HEK293 (cell line): ENCODE data around the gene TENT4A.

Experiments used
- CTCF ChIA-PET: fragments of 350-600 bp; formaldehyde crosslinking; extraction: SDS; loops from one replicate; lab custom pipeline; 2021; ENCODE audit warnings: antibody characterized with exemption; lab: Yijun Ruan, JAX
- POLR2A ChIA-PET: fragments of 300-600 bp; formaldehyde crosslinking; extraction: SDS; loops from one replicate; lab custom pipeline; 2020; ENCODE audit warnings: antibody characterized with exemption, inconsistent platforms; lab: Yijun Ruan, JAX
- H3K27ac ChIP-seq: fragments of 200-500 bp; sonication (Bioruptor generic); 2 replicates; pipeline ENCODE4 v1.5.1; 2014; ENCODE audit warnings: low read depth, low read length, control low read depth, inconsistent platforms; ENCODE audit errors: extremely low read depth
- H3K36me3 ChIP-seq, 2 experiments: fragments of 200-500 bp in 1 of 2; sonication (Bioruptor generic) in 1 of 2; 1 replicate in 1 of 2; 2 replicates in 1 of 2; pipeline ENCODE4 v1.5.1; 2014 to 2017; ENCODE audit warnings: inconsistent platforms in 2 of 2, low read length in 2 of 2; ENCODE audit not compliant: control insufficient read depth in 2 of 2, insufficient read depth in 1 of 2
- H3K4me1 ChIP-seq: fragments of 200-500 bp; sonication (Bioruptor generic); 2 replicates; pipeline ENCODE4 v1.5.1; 2014; ENCODE audit warnings: mild to moderate bottlenecking, low read length, inconsistent platforms; ENCODE audit not compliant: control insufficient read depth, insufficient read depth
- H3K4me3 ChIP-seq: 2 replicates; pipeline ENCODE4 v1.5.1; 2011; ENCODE audit warnings: low read depth, mild to moderate bottlenecking, control low read depth, low read length, moderate library complexity
- H3K9me3 ChIP-seq: fragments of 200-500 bp; sonication (Bioruptor generic); 2 replicates; pipeline ENCODE4 v1.5.1; 2014; ENCODE audit warnings: low read depth, low read length, inconsistent platforms; ENCODE audit not compliant: control insufficient read depth, insufficient read depth
- MYNN ChIP-seq: fragments of 450-650 bp; formaldehyde crosslinking; IDR thresholded peaks from 2 replicates; pipeline ENCODE4 v1.5.1; 2016; ENCODE audit warnings: missing biosample characterization, missing genetic modification characterization, borderline replicate concordance
- MZF1 ChIP-seq: fragments of 450-650 bp; formaldehyde crosslinking; IDR thresholded peaks from 2 replicates; pipeline ENCODE4 v1.5.1; 2017; ENCODE audit warnings: missing biosample characterization, missing genetic modification characterization, borderline replicate concordance
- SCRT1 ChIP-seq: fragments of 450-650 bp; formaldehyde crosslinking; IDR thresholded peaks from 2 replicates; pipeline ENCODE4 v1.5.1; 2016; ENCODE audit warnings: missing biosample characterization, missing genetic modification characterization, borderline replicate concordance
- ZBTB7A ChIP-seq: fragments of 450-650 bp; formaldehyde crosslinking; IDR thresholded peaks from 2 replicates; pipeline ENCODE4 v1.5.1; 2016; ENCODE audit warnings: low read depth, missing biosample characterization, missing genetic modification characterization
- ZIC2 ChIP-seq: fragments of 450-650 bp; formaldehyde crosslinking; IDR thresholded peaks from 2 replicates; pipeline ENCODE4 v1.5.1; 2016; ENCODE audit warnings: missing biosample characterization, missing genetic modification characterization
- ZNF266 ChIP-seq: fragments of 450-650 bp; formaldehyde crosslinking; IDR thresholded peaks from 2 replicates; pipeline ENCODE4 v1.5.1; 2016; ENCODE audit warnings: missing biosample characterization, missing genetic modification characterization, low read depth
- ZNF274 ChIP-seq, 2 experiments: fragments of 200-500 bp in 1 of 2; fragments of 450-650 bp in 1 of 2; sonication (Bioruptor generic) in 1 of 2; formaldehyde crosslinking in 1 of 2; IDR thresholded peaks; 2 replicates each; pipeline versions ENCODE4 v1.5.1 to v1.6.1; 2014 to 2016; ENCODE audit warnings: borderline replicate concordance in 1 of 2, inconsistent platforms in 1 of 2, low read length in 1 of 2, missing biosample characterization in 1 of 2, missing genetic modification characterization in 1 of 2
- ZNF350 ChIP-seq: fragments of 450-650 bp; formaldehyde crosslinking; IDR thresholded peaks from 2 replicates; pipeline ENCODE4 v1.5.0; 2017; ENCODE audit warnings: missing biosample characterization, mild to moderate bottlenecking, missing genetic modification characterization
- ZNF600 ChIP-seq: fragments of 450-650 bp; formaldehyde crosslinking; IDR thresholded peaks from 2 replicates; pipeline ENCODE4 v1.5.1; 2016; ENCODE audit warnings: missing biosample characterization, missing genetic modification characterization
- ZNF664 ChIP-seq: fragments of 450-650 bp; formaldehyde crosslinking; IDR thresholded peaks from 2 replicates; pipeline ENCODE4 v1.5.1; 2016; ENCODE audit warnings: missing biosample characterization, missing genetic modification characterization
- ZNF843 ChIP-seq: fragments of 450-650 bp; formaldehyde crosslinking; IDR thresholded peaks from 2 replicates; pipeline ENCODE4 v1.5.1; 2016; ENCODE audit warnings: missing biosample characterization, missing genetic modification characterization
- TF ChIP-seq, protein P1 (sequence below): fragments of 450-650 bp; formaldehyde crosslinking; conservative IDR thresholded peaks from 2 replicates; pipeline ENCODE4 v1.5.1; 2016; ENCODE audit warnings: low read depth, missing biosample characterization, missing genetic modification characterization
- TF ChIP-seq, protein P2 (sequence below): fragments of 450-650 bp; formaldehyde crosslinking; IDR thresholded peaks from 2 replicates; pipeline ENCODE4 v1.5.1; 2017; ENCODE audit warnings: missing biosample characterization, mild to moderate bottlenecking, missing genetic modification characterization, moderate library complexity
- TF ChIP-seq, protein P3 (sequence below): fragments of 450-650 bp; formaldehyde crosslinking; IDR thresholded peaks from 2 replicates; pipeline ENCODE4 v1.5.1; 2016; ENCODE audit warnings: missing biosample characterization, missing genetic modification characterization

Gene TENT4A

DNA sequence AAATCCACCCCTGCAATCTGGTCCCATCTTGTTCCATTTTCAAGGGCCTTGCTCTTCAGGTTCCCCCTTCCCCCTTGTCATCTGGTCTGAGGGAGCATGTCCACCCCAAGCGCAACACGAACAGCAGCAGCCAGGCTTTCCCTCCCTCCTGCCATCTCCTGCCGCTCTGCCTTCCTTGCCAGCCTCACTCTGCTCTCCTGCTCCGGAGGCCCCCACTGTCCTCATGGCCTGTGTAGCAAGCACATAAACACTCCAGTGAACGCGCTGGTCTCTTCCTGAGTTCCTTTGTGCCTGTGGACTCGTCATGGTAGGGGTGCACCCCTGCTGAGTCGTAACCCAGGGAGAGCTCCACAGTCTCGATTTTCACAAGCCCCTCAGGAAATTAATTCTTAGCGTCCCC lies 29.9 kb downstream of the TENT4A start:
- Histone ChIP-seq H3K4me1 (no peaks in the 10 kb centered on the region), H3K4me3 (no peak overlapping the region), H3K27ac (no peak overlapping the region), H3K9me3 (no peaks in the 10 kb centered on the region), H3K36me3 (peaks cover 47 to 96% of the 10 kb centered on the region in 2 experiments)
- POLR2A ChIA-PET = interaction anchor here (1.1 kb wide), 1 partner anchor 110 kb away, joined by 4 read pairs; the partner anchor contains the start of genes NSUN2 and SRD5A1
- TF ChIP-seq ZNF600 (tag by site-specific recombination) = peak; percentile 46; the same call in 1 of the 2 replicates
- peak; percentile 97 for TF ChIP-seq ZIC2 (tag by site-specific recombination)
- no peak for TF ChIP-seq ZNF664 (tag by site-specific recombination)
- CTCF ChIA-PET = interaction anchor here (0.6 to 1.5 kb wide), 3 partner anchors 10 to 26 kb away, joined by 3 to 5 read pairs (median 4); no protein-coding TSS in a partner anchor

DNA sequence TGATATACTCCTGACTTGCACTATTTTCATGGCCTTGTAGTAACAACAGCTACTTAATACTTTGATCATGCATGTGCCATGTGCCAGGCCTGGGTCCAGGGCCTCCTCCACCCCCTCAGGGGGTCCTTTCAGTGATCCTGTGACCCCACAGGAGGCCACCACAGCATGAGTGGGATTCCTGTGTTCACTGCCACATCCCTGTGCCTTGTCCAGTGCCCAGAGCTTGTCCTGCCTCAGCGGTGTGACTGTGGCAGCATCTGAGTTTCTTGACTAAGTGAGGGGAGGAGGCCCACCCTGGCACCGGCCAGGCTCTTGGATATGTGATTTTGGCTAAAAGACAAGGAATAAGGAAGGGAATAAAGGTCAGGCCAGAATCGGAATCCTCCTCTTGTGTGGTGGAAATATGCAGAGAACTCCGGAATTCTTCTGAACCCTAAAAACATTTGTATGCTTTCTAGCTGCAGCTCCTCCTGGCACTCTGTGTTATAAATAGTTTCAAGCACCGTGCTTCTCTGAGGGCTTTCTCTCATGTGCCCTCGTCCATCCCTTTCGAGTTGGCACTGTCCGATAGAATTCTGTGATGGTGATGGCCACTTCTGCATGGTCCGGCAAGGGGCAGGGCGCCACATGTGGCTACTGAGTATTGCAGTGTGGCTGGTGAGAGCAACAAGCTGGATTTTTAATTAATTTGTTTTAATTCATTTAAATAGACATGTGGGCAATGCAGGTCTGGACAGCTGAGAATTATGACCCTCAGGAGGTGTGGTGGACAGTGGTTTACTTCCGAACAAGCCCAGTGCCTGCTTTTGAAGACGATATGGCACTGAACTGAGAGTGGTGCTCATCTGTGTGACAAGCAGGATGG lies 31.8 kb downstream of the TENT4A start:
- CTCF ChIA-PET = interaction anchor here (0.5 to 1.7 kb wide), 17 partner anchors 8 to 1248 kb away, joined by 3 to 15 read pairs (median 5); partner anchors contain the start of genes NSUN2 and SRD5A1
- Histone ChIP-seq H3K9me3 (no peaks in the 10 kb centered on the region), H3K36me3 (peaks cover 44 to 95% of the 10 kb centered on the region in 2 experiments), H3K4me1 (no peaks in the 10 kb centered on the region), H3K27ac (no peak overlapping the region), H3K4me3 (no peak overlapping the region)
- no peak for TF ChIP-seq MYNN
- TF ChIP-seq ZNF350 (tag by site-specific recombination) = no peak
- no peak for TF ChIP-seq ZNF843 (tag by site-specific recombination)
- TF ChIP-seq ZNF600 (tag by site-specific recombination) = no peak
- no peak for TF ChIP-seq ZNF274 (IDR thresholded peaks at IDR 0.05; ENCODE audit: low read length)
- TF ChIP-seq ZNF274 (tag by site-specific recombination; IDR thresholded peaks at IDR 0.05; ENCODE audit: borderline replicate concordance) = no peak
- no peak for TF ChIP-seq ZBTB7A (tag by site-specific recombination)
- TF ChIP-seq, protein P1, sequence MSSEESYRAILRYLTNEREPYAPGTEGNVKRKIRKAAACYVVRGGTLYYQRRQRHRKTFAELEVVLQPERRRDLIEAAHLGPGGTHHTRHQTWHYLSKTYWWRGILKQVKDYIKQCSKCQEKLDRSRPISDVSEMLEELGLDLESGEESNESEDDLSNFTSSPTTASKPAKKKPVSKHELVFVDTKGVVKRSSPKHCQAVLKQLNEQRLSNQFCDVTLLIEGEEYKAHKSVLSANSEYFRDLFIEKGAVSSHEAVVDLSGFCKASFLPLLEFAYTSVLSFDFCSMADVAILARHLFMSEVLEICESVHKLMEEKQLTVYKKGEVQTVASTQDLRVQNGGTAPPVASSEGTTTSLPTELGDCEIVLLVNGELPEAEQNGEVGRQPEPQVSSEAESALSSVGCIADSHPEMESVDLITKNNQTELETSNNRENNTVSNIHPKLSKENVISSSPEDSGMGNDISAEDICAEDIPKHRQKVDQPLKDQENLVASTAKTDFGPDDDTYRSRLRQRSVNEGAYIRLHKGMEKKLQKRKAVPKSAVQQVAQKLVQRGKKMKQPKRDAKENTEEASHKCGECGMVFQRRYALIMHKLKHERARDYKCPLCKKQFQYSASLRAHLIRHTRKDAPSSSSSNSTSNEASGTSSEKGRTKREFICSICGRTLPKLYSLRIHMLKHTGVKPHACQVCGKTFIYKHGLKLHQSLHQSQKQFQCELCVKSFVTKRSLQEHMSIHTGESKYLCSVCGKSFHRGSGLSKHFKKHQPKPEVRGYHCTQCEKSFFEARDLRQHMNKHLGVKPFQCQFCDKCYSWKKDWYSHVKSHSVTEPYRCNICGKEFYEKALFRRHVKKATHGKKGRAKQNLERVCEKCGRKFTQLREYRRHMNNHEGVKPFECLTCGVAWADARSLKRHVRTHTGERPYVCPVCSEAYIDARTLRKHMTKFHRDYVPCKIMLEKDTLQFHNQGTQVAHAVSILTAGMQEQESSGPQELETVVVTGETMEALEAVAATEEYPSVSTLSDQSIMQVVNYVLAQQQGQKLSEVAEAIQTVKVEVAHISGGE (tag by site-specific recombination) = 0 out of 2 replicates have a peak, but pooled peaks have one; percentile 12
- no peak for TF ChIP-seq MZF1
- peak; percentile 47; the same call in 1 of the 2 replicates for TF ChIP-seq ZIC2 (tag by site-specific recombination)
- TF ChIP-seq ZNF266 (tag by site-specific recombination) = no peak
- TF ChIP-seq, protein P2, sequence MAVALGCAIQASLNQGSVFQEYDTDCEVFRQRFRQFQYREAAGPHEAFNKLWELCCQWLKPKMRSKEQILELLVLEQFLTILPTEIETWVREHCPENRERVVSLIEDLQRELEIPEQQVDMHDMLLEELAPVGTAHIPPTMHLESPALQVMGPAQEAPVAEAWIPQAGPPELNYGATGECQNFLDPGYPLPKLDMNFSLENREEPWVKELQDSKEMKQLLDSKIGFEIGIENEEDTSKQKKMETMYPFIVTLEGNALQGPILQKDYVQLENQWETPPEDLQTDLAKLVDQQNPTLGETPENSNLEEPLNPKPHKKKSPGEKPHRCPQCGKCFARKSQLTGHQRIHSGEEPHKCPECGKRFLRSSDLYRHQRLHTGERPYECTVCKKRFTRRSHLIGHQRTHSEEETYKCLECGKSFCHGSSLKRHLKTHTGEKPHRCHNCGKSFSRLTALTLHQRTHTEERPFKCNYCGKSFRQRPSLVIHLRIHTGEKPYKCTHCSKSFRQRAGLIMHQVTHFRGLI (tag by site-specific recombination) = no peak
- TF ChIP-seq SCRT1 = no peak
- TF ChIP-seq, protein P3, sequence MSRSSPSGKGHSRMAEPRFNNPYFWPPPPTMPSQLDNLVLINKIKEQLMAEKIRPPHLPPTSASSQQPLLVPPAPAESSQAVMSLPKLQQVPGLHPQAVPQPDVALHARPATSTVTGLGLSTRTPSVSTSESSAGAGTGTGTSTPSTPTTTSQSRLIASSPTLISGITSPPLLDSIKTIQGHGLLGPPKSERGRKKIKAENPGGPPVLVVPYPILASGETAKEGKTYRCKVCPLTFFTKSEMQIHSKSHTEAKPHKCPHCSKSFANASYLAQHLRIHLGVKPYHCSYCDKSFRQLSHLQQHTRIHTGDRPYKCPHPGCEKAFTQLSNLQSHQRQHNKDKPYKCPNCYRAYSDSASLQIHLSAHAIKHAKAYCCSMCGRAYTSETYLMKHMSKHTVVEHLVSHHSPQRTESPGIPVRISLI = no peak
- POLR2A ChIA-PET = no interaction called here
